ENCODE measurements around the gene RPRD2. TPM values are rescaled to one million over a fixed set of nuclear protein-coding genes. Genes with fewer than 3 reads are reported as not detected.

The RPRD2 gene
- total RNA-seq, 2 donors from 2014 or later, result 13.2 to 17.1 TPM

DNA sequence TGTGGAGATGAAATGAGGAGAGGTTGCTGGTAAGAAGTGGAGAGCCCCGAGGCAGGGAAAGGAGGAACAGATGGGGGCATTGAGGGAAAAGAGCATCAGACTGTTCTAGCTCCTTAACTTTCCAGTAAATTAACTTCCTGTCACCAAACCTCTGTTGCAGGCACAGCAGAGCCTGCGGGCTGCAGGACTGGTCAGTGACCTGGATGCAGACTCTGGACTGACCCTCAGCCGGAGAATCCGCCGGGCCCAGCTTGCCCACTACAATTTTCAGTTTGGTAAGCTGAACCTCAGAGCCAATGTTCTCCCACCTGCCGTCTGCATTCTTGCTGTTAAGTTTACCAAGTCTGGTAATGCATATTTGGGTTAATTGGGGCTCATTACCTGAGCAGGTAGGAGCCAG, 141.5 kb downstream of the RPRD2 start:
- DNase-seq, result no peak
- TF ChIP-seq, protein P1, sequence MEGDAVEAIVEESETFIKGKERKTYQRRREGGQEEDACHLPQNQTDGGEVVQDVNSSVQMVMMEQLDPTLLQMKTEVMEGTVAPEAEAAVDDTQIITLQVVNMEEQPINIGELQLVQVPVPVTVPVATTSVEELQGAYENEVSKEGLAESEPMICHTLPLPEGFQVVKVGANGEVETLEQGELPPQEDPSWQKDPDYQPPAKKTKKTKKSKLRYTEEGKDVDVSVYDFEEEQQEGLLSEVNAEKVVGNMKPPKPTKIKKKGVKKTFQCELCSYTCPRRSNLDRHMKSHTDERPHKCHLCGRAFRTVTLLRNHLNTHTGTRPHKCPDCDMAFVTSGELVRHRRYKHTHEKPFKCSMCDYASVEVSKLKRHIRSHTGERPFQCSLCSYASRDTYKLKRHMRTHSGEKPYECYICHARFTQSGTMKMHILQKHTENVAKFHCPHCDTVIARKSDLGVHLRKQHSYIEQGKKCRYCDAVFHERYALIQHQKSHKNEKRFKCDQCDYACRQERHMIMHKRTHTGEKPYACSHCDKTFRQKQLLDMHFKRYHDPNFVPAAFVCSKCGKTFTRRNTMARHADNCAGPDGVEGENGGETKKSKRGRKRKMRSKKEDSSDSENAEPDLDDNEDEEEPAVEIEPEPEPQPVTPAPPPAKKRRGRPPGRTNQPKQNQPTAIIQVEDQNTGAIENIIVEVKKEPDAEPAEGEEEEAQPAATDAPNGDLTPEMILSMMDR (IDR thresholded peaks at IDR 0.05), result no peak
- no peak for TF ChIP-seq POLR2A (IDR thresholded peaks at IDR 0.05)
- H3K4me1 ChIP-seq, result no peaks in the 10 kb centered on the region
- H3K27me3 ChIP-seq, result no peaks in the 10 kb centered on the region
- no peak overlapping the region for H3K4me3 ChIP-seq
- no peaks in the 10 kb centered on the region for H3K9me3 ChIP-seq
- H3K27ac ChIP-seq, result no peak overlapping the region
- intact Hi-C loops (cut with DNase I), result no loop called here
- H3K36me3 ChIP-seq (replicated peaks in 1 of 2; ENCODE audit: insufficient read depth in 1 of 2, low read depth in 2 of 2), result peaks cover 0 to 8% of the 10 kb centered on the region in 2 donors
- 70 to 81% methylated on average over 3 to 6 of the region's 6 CpGs for WGBS, 2 donors
- no peak for ATAC-seq

DNA sequence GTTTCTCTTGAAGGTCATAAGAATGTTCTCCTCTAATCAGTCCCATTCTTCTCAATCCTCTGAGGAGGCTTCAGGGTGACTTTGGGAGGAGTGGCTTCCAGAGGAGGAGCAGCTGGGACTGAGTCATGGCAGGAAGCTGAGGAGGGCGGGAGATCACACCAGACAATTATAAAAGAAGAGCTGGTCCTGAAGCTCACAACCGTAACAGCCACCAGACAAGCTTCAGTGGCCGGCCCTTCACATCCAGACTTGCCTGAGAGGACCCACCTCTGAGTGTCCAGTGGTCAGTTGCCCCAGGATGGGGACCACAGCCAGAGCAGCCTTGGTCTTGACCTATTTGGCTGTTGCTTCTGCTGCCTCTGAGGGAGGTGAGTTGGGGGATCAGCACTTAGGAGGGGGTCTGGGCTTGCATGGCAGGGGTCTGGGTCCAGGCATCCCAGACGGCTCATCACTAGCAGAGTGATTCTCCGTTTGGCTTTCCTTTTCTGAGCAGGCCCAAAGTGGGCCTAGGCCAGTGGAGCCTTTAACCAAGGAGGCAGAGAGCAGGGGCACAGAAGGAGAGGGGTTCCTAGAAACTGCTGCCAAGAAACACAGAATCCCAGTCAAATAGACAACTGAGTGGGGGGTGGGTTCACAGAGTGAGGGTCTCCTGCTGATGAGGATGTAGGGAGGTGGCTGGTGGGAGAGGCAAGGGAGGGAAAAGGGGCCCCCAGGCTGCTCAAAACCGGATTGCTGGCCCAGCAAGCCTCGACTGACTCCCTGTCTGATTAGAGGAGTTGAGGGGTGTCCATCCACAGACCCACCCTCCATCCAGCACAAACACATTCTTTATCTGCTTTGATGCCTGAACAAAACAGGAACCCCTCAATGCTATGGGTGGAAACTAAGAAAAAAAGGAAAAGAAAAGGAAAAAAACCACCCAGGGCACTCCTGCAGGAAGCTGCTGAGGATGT, 144.2 kb downstream of the RPRD2 start, which contains the start of gene ECM1:
Gene ECM1 (plus strand): TSS at position 198 of the 953 bp plus-strand sequence. CDS start 101 bp downstream, at position 299.
- intact Hi-C loops (cut with DNase I), result no loop called here
- peaks cover 6% of the 10 kb centered on the region for H3K4me1 ChIP-seq
- peak within 1 kb of the TSS in 1 of 4 donors; percentile 34 for H3K27ac ChIP-seq
- no peaks in the 10 kb centered on the region for H3K27me3 ChIP-seq
- WGBS, 2 donors, result 58 to 70% methylated on average over 4 to 7 of the region's 7 CpGs
- ATAC-seq (peak; percentile 32), DNase-seq (peak in 1 of 4 donors; percentile 45)
- H3K9me3 ChIP-seq, result no peaks in the 10 kb centered on the region
- no peak for TF ChIP-seq POLR2A (IDR thresholded peaks at IDR 0.05)
- TF ChIP-seq, protein P1 (IDR thresholded peaks at IDR 0.05), result no peak
- H3K4me3 ChIP-seq, result no peak within 1 kb of the TSS
- peaks cover 0 to 8% of the 10 kb centered on the region in 2 donors for H3K36me3 ChIP-seq (replicated peaks in 1 of 2; ENCODE audit: insufficient read depth in 1 of 2, low read depth in 2 of 2)

DNA sequence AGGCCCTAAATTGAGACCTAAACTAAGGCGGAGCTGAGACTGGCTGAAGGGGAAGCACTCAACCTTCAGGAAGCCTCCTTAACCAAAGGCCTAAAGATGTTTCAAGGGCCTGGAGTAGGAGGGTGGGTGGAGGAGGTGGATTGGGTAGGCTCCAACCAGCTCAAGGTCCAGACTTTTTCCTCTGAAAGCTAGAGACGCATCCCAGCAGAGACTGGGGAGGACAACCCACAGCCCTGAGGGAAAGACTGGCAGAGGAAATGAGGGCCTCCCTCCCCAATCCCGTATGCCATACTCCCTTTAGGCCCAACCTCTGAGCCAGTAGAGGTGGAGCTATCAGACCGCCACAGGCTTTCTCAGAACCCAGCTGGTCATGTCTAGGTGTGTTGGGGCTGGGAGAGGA, 145.0 kb downstream of the RPRD2 start:
- H3K4me3 ChIP-seq, result no peak overlapping the region
- no peak for TF ChIP-seq POLR2A (IDR thresholded peaks at IDR 0.05)
- TF ChIP-seq, protein P1 (IDR thresholded peaks at IDR 0.05), result no peak
- 64 to 76% methylated on average over 4 of the region's 4 CpGs for WGBS, 2 donors
- no peaks in the 10 kb centered on the region for H3K9me3 ChIP-seq
- intact Hi-C loops (cut with DNase I), result no loop called here
- ATAC-seq, result no peak
- H3K27me3 ChIP-seq, result no peaks in the 10 kb centered on the region
- peaks cover 0 to 8% of the 10 kb centered on the region in 2 donors for H3K36me3 ChIP-seq (replicated peaks in 1 of 2; ENCODE audit: insufficient read depth in 1 of 2, low read depth in 2 of 2)
- no peak for DNase-seq
- no peak overlapping the region for H3K27ac ChIP-seq
- peaks cover 6% of the 10 kb centered on the region for H3K4me1 ChIP-seq

DNA sequence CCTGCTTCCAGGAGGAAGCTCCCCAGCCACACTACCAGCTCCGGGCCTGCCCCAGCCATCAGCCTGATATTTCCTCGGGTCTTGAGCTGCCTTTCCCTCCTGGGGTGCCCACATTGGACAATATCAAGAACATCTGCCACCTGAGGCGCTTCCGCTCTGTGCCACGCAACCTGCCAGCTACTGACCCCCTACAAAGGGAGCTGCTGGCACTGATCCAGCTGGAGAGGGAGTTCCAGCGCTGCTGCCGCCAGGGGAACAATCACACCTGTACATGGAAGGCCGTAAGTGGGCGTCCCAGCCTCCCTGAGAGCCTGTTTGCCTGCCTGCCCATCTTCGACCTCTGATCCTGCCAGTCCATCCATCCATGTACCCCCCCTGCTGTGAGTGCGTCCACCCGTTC, 147.6 kb downstream of the RPRD2 start:
- WGBS, 2 donors, result 50 to 51% methylated on average over 5 to 12 of the region's 12 CpGs
- ATAC-seq, result no peak

More for the DNA sequence above, 147.6 kb downstream of the RPRD2 start:
- TF ChIP-seq, protein P1 (IDR thresholded peaks at IDR 0.05), result peak in 1 of 7 experiments; percentile 9
- TF ChIP-seq POLR2A (IDR thresholded peaks at IDR 0.05), result no peak
- Histone ChIP-seq H3K36me3 (replicated peaks in 1 of 2; ENCODE audit: insufficient read depth in 1 of 2, low read depth in 2 of 2) (no peaks in the 10 kb centered on the region), H3K4me1 (peaks cover 26% of the 10 kb centered on the region), H3K4me3 (no peak overlapping the region), H3K27ac (peak overlapping the region in 3 of 4 donors; percentile 20 to 63 (median 24)), H3K27me3 (no peaks in the 10 kb centered on the region), H3K9me3 (no peaks in the 10 kb centered on the region)
- intact Hi-C loops (cut with DNase I), result no loop called here
- DNase-seq, result peak; percentile 57 to 68 (median 64)

All from body of pancreas (tissue), 4 donors.